ENCODE measurements around the gene RSPO4. TPM values are rescaled to one million over a fixed set of nuclear protein-coding genes. Genes with fewer than 3 reads are reported as not detected.

The RSPO4 gene
- total RNA-seq, 1 donor from 2014 or later = 1.4 TPM

- Histone ChIP-seq H3K27me3 (no peaks in the 10 kb centered on the region), H3K27ac (no peak overlapping the region), H3K4me1 (no peaks in the 10 kb centered on the region), H3K9me3 (no peaks in the 10 kb centered on the region), H3K36me3 (no peaks in the 10 kb centered on the region), H3K4me3 (no peak overlapping the region)
- intact Hi-C loops (cut with DNase I) = no loop called here
- TF ChIP-seq CTCF (IDR thresholded peaks at IDR 0.05) = no peak
- DNase-seq (ENCODE audit: low spot score in 2 of 2) = peak in 1 of 2 donors; percentile 52
Measured at GRCh38 chr20:922781-923180, 79.3 kb downstream of the RSPO4 start.

- no peaks in the 10 kb centered on the region for H3K27me3 ChIP-seq
- intact Hi-C loops (cut with DNase I) = no loop called here
- TF ChIP-seq CTCF (IDR thresholded peaks at IDR 0.05) = no peak
- DNase-seq (ENCODE audit: low spot score in 2 of 2) = no peak
- no peaks in the 10 kb centered on the region for H3K9me3 ChIP-seq
- H3K4me1 ChIP-seq = no peaks in the 10 kb centered on the region
- no peak overlapping the region for H3K27ac ChIP-seq
- no peaks in the 10 kb centered on the region for H3K36me3 ChIP-seq
- H3K4me3 ChIP-seq = no peak overlapping the region
Measured at GRCh38 chr20:921068-921467, 81.0 kb downstream of the RSPO4 start.

GRCh38 chr20:920311-920710 lies 81.8 kb downstream of the RSPO4 start:
- Histone ChIP-seq H3K36me3 (no peaks in the 10 kb centered on the region), H3K4me3 (no peak overlapping the region), H3K9me3 (no peaks in the 10 kb centered on the region), H3K27ac (no peak overlapping the region), H3K4me1 (no peaks in the 10 kb centered on the region), H3K27me3 (no peaks in the 10 kb centered on the region)
- intact Hi-C loops (cut with DNase I) = no loop called here
- no peak for TF ChIP-seq CTCF (IDR thresholded peaks at IDR 0.05)
- DNase-seq (ENCODE audit: low spot score in 2 of 2) = no peak

- Histone ChIP-seq H3K4me1 (no peaks in the 10 kb centered on the region), H3K27ac (no peak overlapping the region), H3K36me3 (no peaks in the 10 kb centered on the region), H3K4me3 (no peak overlapping the region), H3K9me3 (no peaks in the 10 kb centered on the region), H3K27me3 (no peaks in the 10 kb centered on the region)
- TF ChIP-seq CTCF (IDR thresholded peaks at IDR 0.05) = no peak
- no peak for DNase-seq (ENCODE audit: low spot score in 2 of 2)
- intact Hi-C loops (cut with DNase I) = no loop called here
Measured at GRCh38 chr20:919491-919916, 82.6 kb downstream of the RSPO4 start.

- intact Hi-C loops (cut with DNase I) = no loop called here
- DNase-seq (ENCODE audit: low spot score in 2 of 2) = no peak
- Histone ChIP-seq H3K4me3 (no peak overlapping the region), H3K36me3 (no peaks in the 10 kb centered on the region), H3K4me1 (no peaks in the 10 kb centered on the region), H3K27me3 (no peaks in the 10 kb centered on the region), H3K9me3 (no peaks in the 10 kb centered on the region), H3K27ac (no peak overlapping the region)
- TF ChIP-seq CTCF (IDR thresholded peaks at IDR 0.05) = no peak
Measured at GRCh38 chr20:917416-917815, 84.7 kb downstream of the RSPO4 start.

GRCh38 chr20:916825-917224 lies 85.3 kb downstream of the RSPO4 start:
- no peaks in the 10 kb centered on the region for H3K36me3 ChIP-seq
- H3K4me3 ChIP-seq = no peak overlapping the region
- no peak overlapping the region for H3K27ac ChIP-seq
- H3K4me1 ChIP-seq = no peaks in the 10 kb centered on the region
- no peak for TF ChIP-seq CTCF (IDR thresholded peaks at IDR 0.05)
- H3K27me3 ChIP-seq = no peaks in the 10 kb centered on the region
- intact Hi-C loops (cut with DNase I) = no loop called here
- no peaks in the 10 kb centered on the region for H3K9me3 ChIP-seq
- no peak for DNase-seq (ENCODE audit: low spot score in 2 of 2)
